HTERT RPE-1 (cell line): ENCODE measurements around the gene SRGAP2B.
"Not testable (repeated sequence)": the region's sequence is repeated elsewhere in the genome, so short reads cannot be mapped to it uniquely, and the experiment has no call there.

ENCODE experiments used
- in situ Hi-C: fragments of 300-500 bp; cut with MboI; formaldehyde crosslinking; loops from 4 replicates; pipeline ENCODE4 v1.14.3; 2020; ENCODE audit warnings: low sequenced_read_pairs

Gene SRGAP2B

DNA sequence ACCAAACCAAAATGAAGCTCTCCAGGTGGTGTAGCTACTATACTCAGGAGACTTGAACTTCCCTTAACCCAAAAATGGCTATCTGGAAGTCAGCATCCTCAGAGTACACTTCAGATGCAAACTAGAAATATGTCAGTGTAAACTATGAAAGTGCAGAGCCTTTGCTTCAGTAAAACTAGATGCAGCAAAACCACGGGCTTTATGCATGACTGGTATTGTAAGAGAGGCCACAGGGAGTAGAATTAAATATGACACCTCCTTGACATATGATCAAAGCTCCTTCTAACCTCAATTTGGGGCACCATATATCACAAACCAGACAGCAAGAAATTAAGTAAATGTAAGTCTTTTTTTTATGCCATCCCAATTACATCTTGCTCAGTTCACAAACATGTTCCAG lies 47.6 kb downstream of the SRGAP2B start:
- in situ Hi-C loops = not testable (repeated sequence)

DNA sequence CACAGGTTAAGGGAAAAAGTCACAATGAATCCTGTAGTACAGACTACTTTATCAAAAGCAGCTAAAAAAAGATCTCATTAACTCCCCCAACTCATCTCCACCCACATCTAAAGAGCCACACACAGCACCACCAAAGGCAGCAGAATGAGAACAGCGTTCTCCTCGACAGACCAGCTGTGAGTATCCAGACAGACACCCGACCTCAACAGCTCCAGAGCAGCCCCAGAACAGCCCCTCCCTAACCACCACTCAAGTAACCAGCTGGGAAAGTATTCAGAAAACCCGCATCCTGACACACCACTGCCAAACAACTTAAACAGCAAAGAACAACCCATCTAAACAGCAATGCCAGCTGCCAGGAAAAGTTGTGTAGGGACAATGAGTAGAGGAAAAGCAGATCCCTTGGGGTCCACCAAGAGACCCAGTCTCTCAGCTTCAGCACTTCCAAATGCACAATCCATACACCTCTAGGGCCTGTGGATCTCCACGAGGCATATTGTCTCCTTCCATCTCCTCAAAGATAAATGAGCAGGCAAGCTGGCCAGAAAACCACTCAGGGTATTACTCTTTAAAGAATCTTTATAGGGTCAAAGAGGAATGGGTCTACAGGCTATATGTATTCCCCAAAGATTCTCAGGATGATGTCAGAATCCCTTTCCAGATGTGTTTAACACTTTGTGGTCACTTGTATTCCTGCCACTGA lies 49.4 kb downstream of the SRGAP2B start:
- in situ Hi-C loops = not testable (repeated sequence)

DNA sequence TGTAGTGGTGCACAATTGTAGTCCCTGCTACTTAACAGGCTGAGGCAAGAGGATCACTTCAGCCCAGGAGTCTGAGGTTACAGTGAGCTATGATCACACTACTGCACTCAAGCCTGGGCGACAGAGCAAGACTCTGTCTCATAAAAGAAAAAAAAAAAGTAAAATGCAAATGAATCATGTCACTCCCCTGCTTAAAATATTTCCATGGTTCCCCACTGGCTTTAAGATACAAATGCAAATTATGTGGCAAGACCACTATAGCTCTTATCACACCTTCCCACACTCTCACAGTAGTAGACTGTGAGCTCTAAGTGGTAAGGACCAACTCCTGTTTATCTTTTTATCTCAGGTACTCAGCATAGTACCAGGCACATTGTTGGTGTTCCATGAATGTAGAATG lies 53.6 kb downstream of the SRGAP2B start:
- in situ Hi-C loops = not testable (repeated sequence)

DNA sequence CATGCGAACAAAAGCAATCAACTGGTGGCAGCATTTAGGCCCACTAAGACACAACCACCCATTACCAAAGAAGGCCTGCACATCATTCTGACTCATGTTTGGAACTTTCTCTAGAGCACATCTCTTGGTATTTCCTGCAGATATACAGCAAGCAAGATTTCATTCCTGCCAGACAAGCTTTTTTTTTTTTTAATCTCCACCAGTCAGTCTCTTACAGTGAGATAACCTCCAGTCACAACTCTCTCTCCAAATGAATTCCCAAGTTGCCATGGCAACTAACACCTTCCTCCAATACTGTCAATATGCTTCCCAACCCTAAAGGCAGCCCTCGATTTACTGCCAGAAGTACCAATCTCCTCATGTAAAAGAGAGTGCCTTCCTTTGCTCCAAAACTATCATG lies 59.1 kb downstream of the SRGAP2B start:
- in situ Hi-C loops = not testable (repeated sequence)

DNA sequence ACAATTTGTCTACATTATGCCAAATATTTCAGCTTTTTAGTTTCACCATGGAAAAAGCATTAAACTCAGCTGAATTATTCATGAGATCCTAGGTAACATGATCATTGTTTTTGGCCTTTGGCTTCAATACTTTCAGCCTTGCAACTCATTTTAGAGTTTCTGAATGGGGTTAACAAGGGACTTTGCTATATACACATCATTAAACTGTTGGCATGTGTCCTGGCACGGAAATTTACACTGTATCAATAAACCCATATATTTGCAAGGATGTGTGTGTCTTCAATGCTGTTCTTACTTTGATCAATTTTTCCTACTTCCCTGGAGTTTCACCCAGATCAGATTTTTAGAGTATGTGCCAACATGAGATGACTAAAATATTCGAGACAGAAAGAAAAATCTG lies 61.6 kb downstream of the SRGAP2B start:
- in situ Hi-C loops = not testable (repeated sequence)

DNA sequence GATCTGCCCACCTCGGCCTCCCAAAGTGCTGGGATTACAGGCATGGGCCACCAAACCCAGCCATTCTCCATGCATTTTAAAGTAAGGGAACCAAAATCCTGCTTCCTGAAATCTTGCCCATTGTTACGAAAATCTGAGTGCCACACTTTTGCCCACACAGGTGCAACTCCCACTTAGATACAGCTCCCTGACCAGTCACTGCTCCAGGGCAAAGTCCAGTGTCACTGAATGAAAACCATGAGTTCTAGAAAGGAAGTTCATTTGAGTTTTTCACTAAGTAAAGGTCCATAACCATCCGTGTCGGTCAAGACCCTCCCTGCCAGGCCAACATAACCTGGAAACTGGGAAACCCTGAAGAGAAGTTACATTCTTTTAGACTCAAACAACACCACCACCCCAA lies 67.9 kb downstream of the SRGAP2B start:
- in situ Hi-C loops = not testable (repeated sequence)

DNA sequence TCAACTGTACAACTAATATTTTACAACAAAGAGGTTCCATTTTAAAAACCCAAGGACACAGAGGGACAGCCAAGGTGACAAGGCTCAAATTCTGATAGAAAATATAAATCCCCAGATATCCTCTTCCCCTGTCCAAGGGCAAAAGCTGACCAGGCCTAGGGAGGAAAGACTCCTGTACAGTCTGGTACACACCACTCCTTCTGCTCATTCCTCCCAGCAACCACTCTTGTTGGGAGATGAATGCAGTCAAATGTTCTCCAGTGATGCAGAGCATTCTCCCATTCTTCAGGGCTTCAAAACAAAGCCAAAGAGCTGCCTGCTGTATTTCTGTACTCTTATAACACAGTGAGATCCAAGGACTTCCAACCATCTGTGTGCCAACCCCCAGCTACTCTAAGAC lies 69.8 kb downstream of the SRGAP2B start:
- in situ Hi-C loops = not testable (repeated sequence)

DNA sequence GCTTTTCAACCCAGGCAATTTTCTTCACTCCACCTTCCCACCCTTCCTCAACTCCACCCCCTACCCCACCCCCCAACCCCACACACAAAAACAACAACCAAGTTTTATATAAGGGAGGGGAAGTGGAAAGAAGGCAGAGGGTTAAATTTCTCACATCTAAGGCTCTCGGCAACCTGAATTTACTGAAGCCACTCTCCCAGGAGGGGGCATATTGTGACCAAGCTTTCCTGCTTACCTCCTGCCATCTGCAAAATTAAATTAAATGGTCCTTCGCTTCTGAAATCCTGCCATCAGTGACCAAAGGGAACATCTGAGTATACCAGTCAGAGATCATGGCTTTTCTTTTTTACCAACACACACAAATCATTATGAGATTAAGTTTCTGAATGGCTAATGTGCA lies 72.9 kb downstream of the SRGAP2B start:
- in situ Hi-C loops = not testable (repeated sequence)

DNA sequence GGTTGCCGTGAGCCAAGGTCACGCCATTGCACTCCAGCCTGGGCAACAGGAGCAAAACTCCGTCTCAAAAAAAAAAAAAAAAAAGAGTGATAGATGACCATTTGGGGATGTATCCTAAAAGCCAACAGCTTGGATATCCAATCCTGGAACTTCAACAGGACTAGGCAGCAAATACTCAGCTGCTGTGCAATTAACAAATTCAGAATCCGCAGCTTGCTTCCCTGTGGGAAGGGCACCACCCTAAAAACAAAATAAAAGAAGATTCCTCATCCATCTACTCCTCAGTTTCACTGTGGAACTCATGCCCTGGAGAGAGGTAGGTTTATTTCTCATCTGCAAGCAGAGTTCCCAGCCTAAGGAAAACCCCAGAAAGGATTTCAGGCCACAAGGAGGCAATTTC lies 73.4 kb downstream of the SRGAP2B start:
- in situ Hi-C loops = not testable (repeated sequence)

DNA sequence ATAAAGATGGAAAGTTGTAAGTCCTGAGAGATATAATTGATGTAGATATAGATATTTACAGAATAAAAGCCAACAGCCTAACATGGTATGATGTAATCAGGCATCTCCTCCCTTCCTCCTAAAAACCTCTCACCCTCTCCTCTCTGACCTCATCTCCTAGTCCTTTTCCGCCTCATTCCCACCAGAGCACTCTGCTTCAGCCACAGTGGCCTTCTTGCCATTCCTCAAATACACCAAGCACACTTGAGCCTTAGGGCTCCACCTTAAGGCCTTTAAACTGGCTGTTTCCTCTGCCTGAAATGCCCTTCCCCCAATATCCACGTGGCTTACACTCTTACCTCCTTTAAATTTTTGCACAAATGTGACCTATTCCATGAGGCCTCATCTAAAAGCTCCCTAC lies 75.4 kb downstream of the SRGAP2B start:
- in situ Hi-C loops = not testable (repeated sequence)

DNA sequence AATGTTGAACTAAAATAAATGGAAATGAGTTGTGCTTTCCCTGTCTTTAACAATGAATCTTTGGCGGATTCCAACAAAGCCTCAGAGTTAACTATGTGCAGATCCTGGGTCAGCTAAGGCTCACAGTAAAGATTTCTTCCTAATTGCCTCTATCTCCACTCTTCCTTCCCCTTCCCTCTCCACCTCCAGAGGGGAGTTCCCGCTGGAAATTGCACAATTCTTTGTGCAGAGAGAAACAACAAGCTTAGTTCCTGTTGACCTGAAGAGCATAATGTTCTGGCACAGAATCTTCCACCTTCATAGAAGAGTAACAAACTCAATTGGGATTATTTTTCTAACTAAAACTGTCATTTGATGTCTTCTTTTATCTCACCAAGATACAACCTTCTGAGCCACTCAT lies 77.4 kb downstream of the SRGAP2B start:
- in situ Hi-C loops = not testable (repeated sequence)

DNA sequence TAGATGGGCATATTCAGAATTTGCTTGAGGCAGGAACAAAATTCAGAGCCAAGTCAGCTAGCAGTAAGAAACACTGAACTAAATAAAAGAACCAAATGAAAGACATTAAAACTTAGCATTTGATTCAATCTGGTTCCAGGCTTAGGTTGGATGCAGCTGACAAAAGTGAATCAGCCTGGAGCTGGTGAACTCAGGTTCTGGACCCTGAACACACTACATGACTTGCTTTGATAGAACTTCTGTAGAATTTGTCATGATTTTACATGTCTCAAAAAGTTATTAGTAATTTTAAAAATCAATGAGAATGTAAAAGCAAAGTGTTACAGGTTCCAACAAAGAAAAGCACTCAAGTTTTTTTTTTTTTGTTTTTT lies 78.7 kb downstream of the SRGAP2B start:
- in situ Hi-C loops = not testable (repeated sequence)

DNA sequence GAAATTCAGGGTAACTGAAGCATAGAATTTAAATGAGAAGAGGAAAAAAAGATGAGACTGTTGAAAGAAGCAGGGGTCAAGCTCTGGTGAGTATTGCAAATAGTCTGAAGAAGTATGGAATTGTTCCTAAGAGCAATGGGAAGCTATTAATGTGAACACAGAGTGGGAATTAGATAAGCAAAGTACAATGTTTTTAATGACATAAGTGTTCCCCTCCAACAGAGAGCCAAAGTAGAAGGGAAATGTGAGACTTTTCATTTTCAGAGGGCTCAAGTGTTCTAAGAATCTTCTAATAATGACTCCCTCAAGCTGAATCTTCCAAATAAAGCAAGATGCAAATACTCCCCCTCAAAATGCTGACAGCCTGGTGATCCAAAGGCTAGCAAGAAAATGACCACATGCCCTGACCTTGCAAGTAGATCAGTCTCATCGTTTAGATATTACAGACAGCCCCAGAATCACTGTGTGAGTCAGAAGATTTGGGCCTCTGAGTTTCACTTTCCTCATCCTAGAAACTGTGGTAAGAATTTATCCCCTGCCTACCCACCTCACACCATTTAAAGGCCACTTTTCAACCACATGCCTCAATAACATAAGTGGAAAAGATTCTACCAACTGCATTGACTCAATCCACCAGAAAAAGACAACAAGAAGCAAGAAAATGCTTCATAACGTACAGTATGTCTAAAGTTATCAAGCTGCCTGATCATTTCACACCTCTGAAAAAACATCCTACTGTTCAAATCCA lies 79.2 kb downstream of the SRGAP2B start:
- in situ Hi-C loops = not testable (repeated sequence)

DNA sequence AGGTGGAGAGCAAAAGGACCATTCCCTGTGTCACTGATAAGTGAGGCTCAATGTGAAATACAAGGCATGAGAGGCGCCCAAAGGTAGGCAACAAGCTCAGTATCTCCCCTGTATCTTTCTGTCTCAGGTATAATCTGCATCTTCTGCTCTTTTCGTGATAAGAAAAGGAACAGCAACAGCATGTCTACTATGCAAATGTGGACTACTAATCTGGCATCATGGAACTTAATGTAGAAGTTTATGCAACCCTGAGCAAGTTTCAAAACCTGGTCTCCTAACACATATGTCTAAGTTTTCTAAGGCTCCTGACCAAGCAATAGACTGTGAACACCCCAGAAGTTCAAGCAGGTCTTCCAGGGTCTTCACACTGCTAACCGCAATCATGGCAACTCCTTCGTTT lies 81.8 kb downstream of the SRGAP2B start:
- in situ Hi-C loops = not testable (repeated sequence)

DNA sequence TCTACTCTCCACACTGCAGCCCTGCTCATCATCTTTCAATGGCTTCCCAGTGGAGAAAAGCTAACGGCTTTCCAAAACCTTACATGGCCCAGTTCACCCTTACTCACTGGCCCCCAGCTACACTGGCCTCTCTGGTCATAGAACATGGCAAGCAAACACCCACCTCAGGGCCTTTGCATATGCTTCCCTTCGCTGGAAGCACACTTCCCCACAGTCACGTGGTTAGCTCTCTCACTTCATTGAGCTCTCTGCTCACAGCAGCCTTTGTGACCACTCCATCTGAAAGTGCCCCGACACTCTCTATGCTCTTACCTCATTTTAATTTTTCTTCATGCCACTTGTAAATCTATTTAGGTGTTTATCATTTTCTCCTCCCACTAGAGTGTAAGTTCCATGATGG lies 83.3 kb downstream of the SRGAP2B start:
- in situ Hi-C loops = not testable (repeated sequence)

DNA sequence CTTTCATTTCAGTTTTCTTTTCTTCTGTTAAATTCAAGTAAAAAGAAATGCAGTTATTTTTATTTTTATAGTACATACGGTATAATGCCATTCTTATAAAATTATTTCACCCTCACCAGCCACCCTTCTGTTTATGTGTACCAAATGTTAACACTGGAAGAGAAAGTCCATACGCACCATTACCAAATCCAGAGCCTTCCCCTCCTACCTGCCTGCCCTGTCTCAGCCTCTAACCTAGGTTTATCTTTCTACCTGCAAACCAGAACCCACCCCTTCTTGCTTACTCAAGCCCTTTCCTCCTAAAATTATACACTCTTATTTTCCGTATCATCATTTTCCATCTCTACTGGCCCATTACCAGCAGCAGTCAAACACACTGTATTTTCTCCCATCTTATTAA lies 84.5 kb downstream of the SRGAP2B start:
- in situ Hi-C loops = not testable (repeated sequence)

DNA sequence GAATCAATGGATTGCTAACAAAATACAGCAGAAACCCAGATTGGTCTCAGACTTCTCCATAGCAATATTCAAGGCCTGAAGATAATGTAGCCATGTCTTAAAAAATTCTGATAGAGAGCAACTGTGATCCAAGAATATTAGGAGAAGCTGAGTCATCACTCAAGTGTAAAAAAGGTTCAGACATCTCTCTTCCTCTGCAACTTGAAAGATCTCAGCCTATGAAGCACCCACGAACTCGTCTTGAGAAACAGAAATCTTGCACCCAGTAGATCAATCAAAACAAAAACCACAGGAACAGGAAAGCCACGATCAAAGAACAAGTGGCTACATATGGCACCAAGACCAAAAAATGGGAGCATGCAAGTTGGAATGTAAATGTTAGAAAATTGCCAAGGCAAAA lies 85.2 kb downstream of the SRGAP2B start:
- in situ Hi-C loops = not testable (repeated sequence)

DNA sequence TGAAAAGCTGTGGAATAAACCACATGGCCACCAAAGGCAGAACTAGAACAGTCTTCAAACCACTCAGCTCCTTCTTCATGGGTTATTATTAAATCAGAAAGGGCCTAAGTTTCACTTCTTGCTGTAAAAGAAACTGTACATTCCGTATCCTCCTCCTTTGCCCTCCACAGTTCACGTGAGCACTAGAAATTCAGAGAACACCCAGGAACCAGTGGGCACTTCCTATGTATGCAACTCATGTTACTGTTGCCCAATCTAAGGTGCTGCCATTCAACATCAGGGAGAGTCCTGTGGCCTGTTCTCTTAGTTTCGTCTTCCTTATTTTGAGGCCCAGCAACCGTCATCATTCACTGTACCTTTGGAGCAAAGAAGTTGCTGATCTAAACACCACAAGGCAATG lies 86.7 kb downstream of the SRGAP2B start:
- in situ Hi-C loops = not testable (repeated sequence)

DNA sequence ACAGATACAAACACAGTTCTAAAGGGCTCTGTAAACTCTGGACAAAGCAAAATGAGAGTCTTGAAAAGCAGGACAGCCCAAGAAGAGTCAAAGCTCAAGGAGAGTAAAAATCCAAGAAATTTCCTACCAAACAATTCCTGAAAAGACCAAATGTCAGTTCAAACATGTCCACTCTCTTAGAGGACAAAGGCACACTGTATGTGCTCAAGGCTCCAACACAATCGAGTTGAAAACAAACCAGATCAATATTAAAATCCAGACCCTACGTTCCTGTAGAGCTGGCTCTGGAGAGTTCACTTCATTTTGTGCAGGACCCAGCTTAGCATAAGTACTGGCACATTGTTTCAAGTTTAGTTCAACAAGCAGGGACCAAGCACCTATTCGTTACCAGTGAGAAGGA lies 90.0 kb downstream of the SRGAP2B start:
- in situ Hi-C loops = not testable (repeated sequence)

DNA sequence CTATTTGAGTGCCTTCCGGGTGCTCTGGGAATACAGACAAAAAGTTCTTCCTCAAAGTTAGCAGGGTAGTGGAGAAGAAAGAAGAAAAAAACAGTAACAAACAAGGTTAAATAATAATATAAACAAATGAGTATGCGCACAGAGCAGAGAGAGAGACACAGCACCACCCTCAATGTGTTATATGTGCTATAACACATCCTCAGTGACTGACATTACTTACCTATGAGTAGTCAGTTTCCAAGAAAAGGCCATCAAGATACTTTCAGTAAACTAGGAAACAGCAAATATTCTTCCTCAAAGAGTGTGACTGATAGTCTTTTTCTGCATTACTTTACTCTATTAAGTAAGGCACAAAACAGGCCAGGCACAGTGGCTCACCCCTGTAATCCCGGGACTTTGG lies 93.7 kb downstream of the SRGAP2B start:
- in situ Hi-C loops = not testable (repeated sequence)

DNA sequence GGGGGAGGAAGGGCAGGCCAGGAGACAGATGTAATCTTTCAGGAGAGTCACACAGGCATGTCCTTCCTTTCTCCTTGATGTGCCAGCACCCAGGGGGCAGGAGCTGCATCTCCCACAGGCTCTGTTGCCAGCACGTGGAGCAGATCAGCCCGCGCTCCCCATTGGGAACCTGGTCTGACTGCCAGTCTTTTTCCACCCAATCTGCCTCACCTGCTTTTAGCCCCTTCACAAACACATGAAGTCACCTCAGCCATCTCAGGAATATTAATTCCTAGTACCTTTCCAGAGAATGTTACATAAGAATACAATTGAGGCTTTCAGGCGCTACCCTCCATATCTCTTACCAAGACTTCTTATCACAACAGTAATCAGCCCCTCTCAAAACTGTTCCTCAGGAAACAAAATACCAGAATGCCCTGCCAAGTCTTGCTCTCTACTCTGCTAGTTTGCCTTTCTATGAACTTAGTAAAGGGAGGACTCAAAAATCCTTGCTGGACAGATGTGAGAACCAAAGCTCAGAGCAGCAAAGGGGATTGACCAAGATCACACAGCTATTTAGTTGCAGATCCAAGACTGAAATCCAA lies 94.3 kb downstream of the SRGAP2B start:
- in situ Hi-C loops = not testable (repeated sequence)

DNA sequence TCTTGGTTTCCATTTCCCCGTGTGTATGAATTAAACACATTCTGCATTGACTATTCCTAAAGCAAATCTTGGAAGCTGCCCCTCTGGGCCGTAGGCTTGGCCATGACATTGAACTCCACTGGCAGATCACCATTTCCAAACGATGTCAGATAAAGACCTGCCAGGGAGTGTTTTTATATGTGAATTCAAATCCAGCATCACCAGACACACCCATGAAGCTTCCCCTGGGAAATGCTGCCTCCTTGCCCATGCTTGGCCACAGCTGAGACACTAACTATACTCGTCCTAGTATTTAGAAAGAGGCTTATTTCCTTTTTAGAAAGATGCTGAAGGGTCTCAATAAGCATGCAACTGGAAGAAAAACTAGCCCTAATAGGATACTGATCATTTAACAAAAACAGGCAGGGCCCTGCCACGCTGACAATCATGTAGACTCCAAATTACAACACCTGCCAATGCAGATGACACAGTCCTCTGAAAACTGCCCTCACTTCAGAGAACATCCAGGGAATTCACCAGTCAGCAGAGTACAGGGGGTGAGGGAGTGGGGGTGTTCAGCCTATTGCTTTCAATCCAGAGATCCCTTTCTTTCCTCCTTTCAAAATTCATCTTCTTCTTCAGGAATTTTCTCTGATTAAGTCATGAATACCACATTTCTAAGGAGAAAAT lies 94.9 kb downstream of the SRGAP2B start:
- in situ Hi-C loops = not testable (repeated sequence)
